Activated T-helper 1 cell treated with Interleukin-2 at 50 U/mL for 16 hours (primary cell): ENCODE measurements around the gene DIP2A.

ENCODE experiments used
- DNase-seq: peaks from one replicate; pipeline ENCODE4 v3.0.0-alpha.2; 2020; ENCODE audit warnings: low read depth

Gene DIP2A

DNA sequence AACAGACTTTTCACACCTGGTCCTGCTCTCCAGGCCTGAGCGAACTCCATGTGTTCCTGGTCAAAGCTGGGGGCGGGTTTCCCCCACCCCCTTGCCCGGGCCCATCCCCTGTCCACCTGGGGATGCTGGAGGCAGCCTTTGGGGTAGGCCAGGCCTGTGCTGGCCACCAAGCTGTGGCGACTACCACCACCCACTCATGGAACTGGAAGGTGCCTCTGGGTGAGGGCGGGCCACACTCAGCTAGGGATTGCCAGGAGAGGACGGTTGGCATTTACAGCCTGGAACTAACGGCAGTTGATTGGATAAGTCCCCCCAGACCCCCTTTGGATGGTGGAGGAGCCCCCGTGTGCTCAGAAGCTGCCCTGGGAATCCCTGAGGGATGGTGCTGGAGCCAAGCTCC, 138.3 kb downstream of the DIP2A start:
- DNase-seq, result no peak

DNA sequence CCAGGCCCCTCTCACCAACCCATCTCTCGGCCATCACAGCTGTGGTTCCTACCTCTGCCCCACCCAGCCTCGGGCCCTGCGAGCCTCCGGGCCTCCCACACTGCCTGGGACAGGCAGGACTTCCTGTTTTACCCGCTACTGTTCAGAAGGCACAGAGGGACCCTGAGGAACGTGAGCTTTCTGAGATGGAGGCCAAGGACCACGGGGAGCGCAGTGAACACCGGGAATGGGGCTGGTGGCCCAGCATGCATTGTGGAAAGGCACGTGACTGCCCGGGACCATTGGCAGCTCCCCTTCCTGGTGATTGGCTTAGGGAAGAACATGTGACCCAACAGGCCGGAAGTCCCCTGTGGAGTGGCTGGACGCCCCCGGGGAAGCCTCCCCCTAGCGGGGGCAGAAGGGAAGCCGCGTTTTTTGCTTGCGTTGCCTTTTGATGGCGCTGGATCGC, 139.2 kb downstream of the DIP2A start:
- no peak for DNase-seq

DNA sequence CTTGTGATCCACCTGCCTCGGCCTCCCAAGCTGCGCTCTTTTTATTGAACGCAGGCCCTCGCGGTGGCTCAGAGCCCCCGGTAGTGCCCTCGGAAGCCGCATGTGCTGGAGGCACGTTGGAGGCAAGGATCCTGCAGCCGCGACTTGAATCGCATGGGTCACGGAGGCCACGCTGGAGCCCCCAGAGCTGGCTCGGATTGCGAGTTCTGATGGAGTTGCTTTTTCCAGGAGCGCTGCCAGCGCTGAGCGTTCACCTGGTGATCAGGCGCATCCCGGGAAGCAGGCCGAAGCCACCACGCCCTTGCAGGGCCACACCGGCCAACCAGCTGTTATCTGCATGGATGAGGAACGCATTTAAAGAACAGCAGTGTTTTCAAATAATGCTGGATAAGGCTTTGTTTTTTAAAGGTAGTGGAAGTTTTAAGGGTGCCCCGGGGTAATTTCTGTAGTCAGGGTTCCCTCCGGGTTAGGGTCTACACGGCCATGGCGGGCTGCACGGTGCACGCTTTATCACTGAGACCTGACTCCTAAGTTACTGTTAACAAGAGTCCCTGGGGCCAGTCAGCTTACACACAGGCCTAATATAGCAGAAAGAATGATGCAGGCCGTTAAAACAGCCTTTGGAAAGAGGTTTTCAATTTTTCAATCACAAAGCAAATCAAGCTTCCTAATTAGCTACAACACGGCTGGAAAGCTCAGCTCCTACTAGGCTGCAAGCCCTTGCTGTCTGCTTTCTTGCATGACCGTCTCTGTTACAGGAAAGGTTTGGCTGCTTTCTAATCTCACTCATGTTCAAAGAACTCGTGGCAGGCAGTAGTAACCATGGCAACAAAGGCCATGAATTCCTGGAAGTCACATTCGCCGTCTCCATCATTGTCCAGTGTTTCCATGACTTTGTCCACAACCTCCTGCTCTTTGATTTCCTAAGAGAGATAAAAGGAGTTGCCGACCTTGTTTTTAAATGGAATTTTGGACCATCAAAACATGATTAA, 140.2 kb downstream of the DIP2A start:
- no peak for DNase-seq

DNA sequence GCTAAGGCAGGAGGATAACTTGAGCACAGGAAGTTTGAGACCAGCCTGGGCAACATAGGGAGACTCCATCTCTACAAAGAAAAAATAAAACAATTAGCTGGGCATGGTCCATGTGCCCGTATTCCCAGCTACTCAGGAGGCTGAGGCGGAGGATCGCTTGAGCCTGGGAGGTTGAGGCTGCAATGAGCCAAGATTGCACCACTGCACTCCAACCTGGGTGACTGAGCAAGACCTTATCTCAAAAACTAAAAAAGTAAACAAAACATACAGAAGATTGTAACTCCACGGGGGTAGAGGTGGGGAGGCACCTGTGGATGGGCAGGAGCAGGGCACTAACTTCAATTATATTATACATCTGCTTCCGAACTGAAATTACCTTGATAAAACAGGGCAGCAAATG, 141.6 kb downstream of the DIP2A start:
- DNase-seq, result no peak

DNA sequence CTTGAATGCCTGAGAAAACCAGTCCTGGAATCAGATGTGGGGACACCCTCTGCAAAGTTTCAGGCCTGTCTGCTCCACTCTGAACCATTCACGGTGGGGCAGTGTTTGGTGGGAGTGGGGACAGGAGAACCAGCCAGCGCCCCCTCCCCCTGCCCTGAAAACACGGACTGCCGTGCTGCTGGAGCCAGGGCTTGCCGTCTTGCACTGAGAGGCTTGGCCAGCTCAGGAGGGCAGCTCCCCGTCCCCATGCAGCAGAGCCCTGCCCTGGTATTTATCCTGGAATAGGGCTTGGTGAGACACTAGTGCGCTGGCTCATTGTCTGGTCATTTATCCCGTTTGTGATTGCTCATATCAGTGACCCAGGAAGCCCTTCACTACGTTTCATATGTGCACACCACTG, 142.3 kb downstream of the DIP2A start:
- DNase-seq, result no peak

DNA sequence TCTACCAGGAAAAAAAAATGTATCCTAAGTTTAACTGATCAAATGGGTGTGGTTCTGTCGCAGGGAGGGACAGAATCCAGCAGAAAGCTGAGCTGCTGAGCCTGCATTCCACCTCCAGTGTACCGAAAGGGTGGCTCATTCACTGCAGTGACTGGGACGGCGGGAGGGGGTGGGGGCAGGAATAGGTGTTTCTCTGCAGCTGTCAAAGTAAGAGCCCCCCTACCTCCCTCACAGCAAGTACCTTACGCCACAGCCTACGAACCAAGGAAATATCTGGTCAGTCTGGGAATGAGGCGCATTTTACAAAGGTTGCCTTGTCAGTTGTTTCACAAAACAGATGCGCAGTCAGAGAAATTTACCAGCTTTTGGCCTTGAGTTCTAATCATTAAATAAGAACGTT, 144.5 kb downstream of the DIP2A start:
- DNase-seq, result no peak

DNA sequence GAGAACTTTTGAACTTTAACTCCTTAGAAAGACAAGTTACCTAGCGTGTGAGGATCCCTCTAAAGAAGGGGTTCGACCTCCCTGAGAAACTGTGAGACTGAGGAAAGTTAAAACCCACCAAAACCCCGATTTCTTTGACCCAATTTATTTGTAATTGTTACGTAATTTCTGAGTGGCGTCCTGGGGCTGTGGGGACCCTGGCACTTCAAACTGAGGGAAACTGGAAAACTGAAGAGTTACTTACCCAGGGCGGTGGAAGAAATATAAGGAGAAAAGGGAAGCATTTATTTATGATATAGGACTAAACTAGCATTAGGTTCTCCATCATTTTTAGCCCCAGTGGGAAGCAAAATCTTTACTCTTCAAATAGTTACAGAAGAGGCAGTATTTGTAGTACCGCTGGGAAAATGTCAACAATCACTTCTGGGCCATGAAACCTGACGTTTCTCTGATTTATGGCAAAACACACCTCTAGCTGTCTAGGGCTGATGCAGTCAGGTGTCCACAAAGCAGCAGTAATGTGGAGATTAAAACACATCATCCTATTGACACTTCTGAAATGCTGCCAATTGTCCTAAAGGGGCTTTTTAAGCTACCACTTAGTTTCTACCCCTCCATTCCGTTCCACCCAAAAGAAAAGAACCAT, 145.8 kb downstream of the DIP2A start:
- no peak for DNase-seq

DNA sequence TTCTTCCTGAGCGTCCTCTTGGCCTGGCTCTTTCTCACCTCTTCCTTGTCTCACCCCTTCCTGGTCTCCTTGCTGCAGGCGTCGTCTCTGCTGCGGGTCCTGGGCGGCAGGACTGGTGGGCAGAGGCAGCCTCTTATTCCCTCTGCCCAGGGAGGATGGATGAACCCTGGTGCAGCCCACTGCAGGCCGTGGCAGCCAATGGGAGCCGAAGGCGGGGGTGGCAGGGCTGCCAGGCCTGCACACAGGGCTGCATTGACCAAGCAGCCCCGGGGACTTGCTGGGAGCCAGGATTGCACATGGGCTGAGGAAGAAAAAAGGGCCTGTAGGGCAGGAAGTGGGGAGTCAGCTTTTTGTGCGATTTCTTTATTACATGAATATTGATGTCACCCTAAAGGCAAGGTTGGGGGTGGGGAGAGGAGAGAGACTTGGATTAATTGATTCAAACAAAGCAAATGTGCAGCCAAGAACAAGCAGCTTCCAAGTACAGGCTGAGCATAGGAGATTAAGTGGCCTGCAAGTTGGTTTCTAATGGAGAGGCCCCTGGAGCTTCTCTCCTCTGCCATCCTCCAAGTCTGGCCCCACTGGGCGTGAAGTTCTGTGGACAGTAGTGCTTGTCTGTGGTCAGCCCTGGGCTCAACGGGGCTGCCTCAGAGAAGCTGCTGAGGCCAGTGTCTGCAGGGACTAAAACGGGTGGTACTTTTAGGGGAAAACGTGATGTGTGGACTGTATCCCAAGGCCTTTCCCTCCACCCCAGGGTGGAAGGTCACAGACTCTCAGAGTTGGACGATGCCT, 146.5 kb downstream of the DIP2A start, which contains the start of gene S100B:
Gene S100B, minus strand, starts transcription at position 108 of the 792 bp plus-strand sequence. CDS start 2,667 bp downstream, outside the sequence.
- no peak for DNase-seq

DNA sequence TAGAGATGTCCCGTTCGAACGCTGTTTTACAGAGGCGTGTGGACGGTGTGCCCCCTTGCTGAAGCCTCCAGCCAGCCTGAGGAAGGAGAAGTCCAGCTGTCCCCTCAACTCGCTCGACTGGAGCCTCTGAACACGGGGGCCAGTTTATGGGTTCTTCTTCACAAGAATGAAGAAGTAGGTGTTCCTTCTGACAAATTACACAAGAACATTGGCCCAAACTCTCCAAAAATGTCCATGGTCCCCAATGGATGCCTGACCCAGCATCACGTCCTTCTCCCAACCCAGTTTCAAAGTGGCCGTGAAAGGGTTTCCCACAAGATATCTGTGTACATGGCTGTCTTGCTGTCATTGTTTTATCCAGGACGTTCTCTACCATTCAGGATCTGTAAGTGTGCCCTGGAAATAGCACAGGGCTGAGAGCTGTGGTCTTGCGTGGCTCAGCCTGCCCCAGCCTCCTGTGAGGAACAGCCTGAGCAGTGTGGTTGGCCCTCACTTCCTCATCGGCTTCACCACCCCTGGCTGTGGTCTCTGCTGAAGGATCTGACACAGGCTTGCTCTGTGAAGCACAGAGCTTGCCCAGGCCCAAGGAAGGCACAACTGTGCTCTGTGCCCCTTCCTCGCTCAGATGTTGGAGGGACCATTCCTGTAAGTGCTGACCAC, 147.2 kb downstream of the DIP2A start:
- DNase-seq, result peak; percentile 27

DNA sequence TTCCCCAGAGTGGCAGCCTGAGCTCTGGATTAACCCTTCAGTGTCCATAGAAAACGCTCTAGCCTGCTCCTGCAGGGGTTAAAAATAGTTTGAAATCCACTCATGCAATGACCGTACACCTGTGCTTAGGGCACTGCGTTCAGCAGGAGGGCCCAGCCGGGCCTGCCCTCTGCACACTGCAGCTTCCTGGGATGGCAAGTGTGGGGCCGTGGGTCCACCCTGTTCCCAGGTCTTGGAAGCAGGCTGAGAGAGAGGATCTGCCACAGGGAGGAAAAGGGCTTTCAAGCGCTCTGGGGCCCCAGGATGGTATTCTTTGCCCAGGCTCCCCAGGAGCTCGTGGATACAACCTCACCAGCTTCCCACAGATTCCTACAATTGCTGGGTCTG, 147.7 kb downstream of the DIP2A start:
- no peak for DNase-seq

DNA sequence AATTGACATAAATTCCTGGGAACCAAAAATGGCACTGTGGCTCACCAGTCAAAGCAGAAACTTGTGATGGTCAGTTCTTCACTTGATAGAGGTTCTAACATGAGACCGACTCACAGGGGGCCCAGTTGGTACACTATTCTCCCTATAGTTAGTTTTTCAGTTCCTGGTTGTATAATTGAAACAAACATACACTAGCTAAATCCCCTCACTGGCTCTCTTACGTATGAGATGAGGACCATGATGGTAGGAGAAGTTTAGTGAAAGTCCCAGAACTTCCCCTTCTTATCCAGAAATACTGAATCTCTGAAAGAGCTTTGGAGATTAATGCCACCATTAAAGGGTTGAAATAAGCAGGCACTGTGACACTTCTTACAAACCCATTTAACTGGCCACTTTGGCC, 148.9 kb downstream of the DIP2A start:
- DNase-seq, result no peak

DNA sequence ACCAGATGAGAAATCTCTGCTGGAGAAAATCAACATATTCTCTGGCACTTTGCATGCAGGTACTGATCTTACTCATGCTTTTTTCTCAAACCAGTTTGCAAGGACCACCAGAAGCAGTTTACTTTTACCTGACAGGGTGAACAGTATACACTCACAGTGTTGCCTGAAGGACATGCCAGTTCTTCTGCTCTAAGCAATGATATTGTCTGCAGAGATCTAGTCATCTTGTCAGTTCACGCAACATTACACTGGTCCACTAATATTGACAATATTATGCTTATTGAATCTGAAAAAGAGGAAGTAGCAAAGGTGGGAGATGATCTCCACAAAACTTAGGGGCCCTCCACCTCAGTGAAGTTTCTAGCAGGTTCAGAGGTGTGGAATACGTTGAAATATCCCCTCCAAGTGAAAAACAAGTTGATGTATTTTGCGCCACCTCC, 150.0 kb downstream of the DIP2A start:
- DNase-seq, result no peak

DNA sequence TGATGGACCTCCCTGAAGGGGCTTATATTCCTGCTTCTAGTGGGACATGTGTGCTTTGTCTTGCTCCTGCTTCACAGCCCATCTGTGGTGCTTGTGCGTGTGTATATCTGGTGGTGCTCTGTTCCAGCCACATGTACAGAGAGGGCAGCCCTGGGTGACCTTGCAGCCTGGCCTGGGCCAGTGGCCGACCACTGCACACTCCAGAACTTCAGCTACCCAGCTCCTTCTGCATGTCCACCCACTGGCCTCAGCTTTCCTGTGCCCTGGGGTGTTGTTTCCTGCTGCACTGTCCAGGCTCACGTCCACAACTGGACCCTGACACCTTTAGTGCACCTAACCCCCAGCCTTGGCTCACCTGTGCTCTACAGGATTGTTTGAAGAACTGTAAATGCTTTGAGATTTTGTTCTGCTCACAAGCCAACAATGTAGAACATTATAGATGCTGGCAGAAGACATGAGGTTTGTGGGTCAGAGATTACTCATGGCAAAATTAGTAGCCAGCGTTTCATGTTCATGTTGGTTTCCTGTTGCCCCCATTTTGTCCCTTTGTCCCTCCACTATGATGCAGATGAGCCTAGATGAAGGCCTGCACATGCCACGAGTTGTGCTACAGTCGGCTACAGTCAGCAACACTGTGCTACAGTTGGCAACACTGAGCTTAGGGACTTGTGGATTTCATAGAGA, 151.5 kb downstream of the DIP2A start:
- no peak for DNase-seq

DNA sequence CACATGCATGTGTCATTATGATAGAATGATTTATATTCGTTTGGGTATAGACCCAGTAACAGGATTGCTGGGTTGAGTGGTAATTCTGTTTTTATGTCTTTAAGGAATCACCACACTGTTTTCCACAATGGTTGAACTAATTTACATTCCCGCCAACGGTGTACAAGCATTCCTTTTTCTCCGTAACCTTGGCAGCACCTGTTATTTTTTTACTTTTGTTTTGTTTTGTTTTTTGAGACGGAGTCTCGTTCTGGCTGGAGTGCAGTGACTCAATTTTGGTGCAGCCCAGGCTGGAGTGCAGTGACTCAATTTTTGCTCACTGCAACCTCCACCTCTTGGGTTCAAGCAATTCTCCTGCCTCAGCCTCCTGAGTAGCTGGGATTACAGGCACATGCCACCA, 154.7 kb downstream of the DIP2A start:
- no peak for DNase-seq

DNA sequence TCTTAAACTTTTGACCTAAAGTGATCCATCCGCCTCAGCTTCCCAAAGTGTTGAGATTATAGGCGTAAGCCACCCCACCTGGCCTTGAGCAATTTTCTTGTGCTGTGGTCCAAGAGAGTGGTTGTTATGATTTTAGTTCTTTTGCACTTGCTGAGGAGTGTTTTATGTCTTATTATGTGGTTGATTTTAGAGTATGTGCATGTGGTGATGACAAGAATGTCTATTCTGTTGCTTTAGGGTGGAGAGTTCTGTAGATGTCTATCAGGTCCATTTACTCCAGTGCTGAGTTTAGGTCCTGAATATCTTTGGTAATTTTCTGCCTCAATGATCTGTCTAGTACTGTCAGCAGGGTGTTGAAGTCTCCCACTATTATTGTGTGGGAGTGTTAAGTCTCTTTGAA, 157.4 kb downstream of the DIP2A start:
- no peak for DNase-seq

DNA sequence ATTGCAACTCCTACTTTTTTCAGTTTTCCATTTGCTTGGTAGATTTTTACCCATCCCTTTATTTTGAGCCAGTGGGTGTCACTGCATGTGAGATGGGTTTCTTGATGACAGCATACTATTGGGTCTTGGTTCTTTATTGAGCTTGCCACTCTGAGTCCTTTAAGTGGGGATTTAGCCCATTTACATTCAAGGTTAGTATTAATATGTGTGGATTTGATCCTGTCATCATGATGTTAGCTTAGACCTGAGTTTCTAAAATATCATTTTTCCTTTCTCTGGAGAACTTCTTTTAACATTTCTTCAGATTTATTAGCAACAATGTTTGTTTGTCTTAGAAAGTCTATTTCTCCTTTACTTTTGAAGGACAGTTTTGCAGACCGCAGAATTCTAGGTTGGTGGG, 158.0 kb downstream of the DIP2A start:
- no peak for DNase-seq

DNA sequence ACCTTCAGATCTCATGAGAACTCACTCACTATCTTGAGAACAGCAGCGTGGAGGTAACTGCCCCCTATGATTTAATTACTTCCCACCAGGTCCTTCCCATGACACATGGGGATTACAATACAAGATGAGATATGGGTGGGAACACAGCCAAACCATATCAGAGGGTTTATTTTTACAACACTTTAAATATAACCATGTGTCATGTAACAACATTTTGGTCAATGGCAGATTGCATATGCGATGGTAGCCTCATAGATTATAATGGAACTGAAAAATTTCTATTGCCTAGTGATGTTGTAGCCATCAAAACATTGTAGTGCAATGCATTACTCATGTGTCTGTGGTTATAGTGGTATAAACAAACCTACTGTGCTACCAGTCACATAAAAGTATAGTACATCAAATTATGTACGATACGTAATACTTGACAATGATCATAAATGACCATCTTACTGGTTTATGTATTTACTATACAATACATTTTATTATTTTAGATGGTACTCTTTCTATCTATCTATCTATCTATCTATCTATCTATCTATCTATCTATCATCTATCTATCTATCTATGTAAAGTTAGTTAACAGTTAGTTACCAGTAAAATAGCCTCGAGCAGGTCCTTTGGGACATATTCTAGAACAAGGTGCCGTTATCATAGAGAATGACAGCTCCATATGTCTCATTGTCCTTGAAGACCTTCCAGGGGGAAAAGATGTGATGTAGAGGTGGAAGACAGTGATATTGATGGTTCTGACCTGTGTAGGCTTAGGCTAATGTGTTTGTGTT, 158.8 kb downstream of the DIP2A start:
- no peak for DNase-seq

DNA sequence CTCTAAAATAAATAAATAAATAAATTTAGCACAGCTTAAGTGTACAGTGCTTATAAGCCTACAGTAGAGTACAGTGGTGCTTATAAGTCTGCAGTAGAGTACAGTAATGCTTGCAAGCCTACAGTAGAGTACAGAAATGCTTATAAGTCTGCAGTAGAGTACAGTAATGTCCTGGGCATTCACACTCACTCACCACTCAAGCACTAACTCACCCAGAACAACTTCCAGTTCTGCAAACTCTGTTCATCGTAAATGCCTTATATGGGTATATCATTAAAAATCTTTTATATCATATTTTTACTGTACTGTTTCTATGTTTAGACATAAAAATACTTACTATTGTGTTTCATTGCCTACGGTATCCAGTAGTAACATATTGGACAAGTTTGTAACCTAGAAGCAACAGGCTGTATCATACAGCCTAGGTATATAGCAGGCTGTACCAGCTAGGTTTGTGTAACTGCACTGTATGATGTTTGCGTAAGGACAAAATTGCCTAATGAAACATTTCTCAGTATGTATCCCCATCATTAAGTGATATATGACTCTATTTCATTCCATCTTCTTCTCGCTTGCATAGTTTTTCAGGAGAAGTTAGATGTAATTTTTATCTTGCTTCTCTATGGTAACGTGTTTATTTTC, 160.2 kb downstream of the DIP2A start:
- no peak for DNase-seq
